PFSK-1 (cell line): ENCODE results near the gene GPR160.

Source experiments
- POLR2AphosphoS5 ChIP-seq: IDR thresholded peaks from 2 replicates; pipeline ENCODE4 v1.6.1; 2012; ENCODE audit warnings: low read depth, mild to moderate bottlenecking, control low read depth, low read length, moderate library complexity
- REST ChIP-seq, 2 experiments: IDR thresholded peaks; 2 replicates each; pipeline versions ENCODE4 v1.6.1 to v1.8.0; 2011 to 2012; ENCODE audit warnings: low read depth in 2 of 2, low read length in 2 of 2, control low read depth in 1 of 2, inconsistent platforms in 1 of 2, mild to moderate bottlenecking in 1 of 2, moderate library complexity in 1 of 2; ENCODE audit not compliant: insufficient read depth in 1 of 2

- TF ChIP-seq POLR2AphosphoS5: no peak
- no peak for TF ChIP-seq REST (IDR thresholded peaks at IDR 0.05; ENCODE audit: insufficient read depth in 1 of 2, low read depth in 2 of 2, low read length in 2 of 2)
Measured at GRCh38 chr3:170023165-170023564, 14.6 kb upstream of the GPR160 start.
